COLO829 (cell line): ENCODE results near the gene PCYT2.

Source experiments
- DNase-seq: peaks from one replicate; pipeline ENCODE4 v3.0.0; 2012; ENCODE audit warnings: low spot score

The PCYT2 gene

GRCh38 chr17:81869221-81870130 lies 41.7 kb downstream of the PCYT2 start:
- no peak for DNase-seq

GRCh38 chr17:81868674-81869220 lies 42.5 kb downstream of the PCYT2 start:
- DNase-seq = no peak

GRCh38 chr17:81867991-81868673 lies 43.1 kb downstream of the PCYT2 start:
- no peak for DNase-seq

DNA sequence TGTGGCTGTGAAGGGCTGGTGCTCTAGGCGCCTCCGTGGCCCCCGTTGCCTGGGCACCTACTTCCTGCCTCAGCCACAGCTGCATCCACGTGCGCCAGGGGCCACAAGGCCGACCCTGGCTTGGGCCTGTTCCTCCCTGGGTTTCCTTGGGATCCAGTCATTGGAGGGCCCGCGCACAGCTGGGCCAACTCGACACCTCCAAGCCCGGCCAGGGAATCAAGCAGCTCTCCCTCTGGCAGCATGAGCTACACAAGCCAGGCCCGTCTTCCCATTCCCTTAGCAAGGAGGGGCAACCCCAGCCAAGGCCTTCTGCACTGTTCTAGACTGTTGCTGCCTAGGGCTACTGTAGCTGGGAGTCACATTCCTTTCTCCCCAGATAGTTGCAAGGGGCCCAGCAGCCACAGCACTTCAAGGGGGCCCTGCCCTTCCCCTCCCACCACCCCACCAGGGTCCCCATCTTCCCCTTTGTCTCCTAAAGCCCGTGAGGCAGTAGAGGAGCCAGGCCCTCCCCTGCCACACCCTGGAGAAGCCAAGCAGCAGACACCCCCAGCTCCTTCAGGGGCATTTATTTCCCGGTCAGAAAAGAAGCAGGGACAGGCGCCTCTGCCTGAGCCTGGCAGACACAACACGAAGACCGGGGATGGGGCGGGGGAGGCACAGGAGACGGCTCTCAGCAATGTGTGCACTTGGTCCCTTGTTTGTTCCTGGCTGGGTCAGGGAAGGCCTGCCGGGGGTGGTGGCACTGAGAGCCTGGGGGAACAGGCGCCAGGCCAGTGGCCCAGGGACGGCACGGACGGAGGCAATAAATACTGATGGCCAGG lies 43.8 kb downstream of the PCYT2 start:
- DNase-seq = no peak

DNA sequence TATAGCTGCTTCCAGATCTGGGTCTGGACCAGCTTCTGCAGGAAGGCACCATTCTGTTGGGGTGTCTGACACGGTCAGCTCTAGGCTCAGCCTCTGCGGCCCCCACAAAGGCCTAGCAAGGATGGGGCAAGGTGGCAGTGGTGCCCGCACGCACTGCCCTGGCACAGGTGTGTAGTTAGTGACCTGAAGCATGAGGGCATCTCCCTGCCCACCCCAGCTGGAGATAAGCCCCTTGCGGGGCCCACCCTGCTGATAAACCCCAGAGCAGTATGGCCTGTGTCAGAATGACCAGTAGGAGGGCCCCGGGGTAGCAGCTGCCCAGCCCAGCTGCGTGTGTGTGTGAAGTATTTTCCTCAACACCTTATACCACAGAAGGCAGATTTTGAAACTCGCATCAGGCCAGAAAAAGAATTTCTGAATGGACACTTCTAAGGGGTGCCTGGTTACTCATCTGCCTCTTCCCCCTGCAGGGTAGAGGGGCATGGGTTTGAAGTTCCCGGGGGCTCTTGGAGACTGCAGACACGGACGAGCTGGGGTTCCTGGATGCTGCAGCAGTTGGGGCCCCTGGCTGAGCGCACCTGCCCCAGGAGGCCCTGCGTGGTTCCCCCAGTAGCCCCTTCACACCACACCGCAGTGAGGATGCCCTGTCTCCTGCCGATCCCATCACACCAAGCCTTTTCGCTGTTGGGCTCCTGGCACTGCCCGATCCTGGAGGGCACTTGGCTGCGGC lies 44.6 kb downstream of the PCYT2 start:
- DNase-seq = no peak

GRCh38 chr17:81865733-81866439 lies 45.3 kb downstream of the PCYT2 start:
- DNase-seq = no peak

DNA sequence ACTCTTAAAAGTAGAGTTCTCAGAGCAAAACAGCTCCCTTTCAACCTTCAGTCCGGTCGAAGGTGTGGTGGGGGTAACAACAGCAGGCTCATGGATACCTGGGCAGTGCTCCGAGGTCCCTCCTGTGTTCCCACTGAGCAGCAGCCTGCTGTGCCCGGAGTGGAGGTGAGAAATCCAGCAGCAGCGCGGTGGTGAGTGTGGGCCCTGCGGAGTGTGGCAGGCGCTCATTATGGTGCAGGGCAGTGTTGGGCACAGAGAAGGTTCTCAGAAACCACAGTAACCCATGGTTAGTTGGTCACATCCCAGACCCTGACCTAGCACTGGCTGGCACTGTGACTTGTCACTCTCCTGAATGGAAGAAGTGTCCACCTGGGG lies 45.9 kb downstream of the PCYT2 start:
- no peak for DNase-seq

- no peak for DNase-seq
These were observed 47.1 kb downstream of the PCYT2 start for GRCh38 chr17:81863833-81864768.

DNA sequence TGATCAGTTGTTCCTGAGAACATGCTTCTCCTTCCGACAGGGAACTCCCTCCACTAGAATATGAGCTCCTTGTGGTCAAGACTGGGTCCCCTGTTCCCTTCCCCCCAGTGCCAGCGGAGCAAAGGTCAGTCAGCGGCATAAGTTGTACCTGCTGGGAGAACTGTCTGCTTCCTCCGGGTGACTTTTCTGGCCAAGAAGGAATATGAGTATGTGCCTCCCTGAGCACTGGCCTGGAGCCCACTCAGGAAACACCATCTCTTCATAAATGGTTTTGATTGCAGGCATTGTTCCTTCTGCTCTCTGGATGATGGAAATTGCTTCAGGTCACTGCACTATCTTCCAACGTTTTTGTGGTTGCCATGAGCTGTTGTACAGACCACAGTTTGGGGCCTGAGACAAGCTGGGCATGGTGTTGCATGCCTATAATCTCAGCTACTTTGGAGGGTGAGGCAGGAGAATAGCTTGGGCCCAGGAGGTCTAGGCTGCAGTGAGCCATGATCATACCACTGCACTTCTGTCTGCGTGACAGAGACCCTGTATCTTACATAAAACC lies 48.0 kb downstream of the PCYT2 start:
- DNase-seq = no peak

DNA sequence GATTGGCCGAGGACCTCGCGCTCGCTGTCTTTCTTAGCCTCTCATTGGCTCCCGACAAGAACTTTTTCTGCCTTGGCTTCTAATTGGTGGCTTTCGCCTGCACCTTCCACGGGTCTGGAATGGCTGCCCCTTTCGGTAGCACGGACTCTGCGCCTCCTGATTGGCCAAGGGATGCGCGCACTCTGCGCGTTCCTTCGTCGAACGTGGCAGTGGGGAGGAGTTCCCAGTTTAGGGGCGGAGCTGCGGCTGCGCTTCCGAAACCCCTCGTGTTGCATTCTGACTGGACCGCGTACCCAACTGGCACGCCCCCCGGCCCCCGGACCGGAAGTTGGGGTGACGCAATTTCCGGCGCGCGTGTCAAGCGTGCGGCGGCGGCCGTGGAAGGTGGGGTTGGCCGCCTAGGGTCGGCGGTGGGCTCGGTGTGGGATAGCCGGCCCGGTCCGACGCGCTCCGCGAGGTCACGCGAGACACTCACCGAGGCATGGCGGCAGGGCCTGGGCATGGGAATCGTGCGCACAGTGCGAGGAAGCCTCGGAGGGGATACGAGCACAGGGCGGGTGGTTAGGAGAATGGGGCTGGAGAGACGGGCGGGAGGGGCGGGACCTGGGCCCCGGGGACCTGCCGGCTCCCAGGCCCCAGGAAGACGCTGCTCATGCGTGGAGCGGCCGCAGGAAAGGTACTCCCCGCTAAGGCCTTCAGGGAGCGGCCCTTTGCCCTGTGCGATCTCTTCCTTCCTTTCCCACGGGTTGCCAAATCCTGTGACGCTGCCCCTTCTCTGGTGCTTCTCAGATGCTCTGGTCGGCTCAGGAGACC lies 50.2 kb downstream of the PCYT2 start:
- DNase-seq = peak; percentile 98

DNA sequence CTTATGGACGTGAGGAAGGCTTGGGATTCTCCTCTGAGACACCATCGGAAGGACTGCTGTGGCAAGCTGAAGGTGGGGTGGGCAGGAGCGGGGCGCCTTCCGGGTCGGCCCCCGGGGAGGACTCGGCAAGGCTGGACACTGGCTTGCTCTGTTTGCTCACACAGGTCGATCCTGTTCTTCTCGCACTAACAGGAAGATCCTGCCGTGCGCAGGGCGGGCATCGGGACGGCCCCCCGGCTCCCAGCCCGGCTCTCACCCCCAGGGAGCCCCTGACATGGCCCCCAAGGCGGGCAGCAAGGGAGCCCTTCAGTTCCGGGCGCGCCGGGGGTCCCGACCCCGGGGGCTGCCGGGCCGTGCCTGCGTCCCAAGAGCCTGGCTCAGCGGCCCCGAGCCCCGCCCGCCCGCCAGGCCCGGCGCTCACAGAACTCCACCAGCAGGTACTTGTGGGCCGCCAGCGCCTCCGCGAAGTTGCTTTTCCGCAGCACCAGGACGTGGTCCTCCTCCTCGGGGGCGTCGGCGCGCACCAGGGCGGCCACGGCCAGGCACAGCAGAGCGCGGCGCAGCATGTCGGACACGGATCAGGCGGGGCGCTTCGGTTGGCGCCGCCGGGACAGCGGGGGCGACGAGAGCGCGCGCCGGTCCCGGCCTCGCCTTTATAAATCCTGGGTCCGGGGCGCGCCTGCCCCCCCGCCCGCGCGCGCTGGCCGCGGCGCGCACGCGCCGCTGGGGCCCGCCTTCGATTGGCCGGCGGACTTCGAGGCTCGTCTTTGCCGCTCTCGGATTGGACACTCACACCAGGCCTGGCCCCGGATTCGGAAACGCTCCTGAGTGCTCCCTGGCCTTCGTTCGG lies 51.1 kb downstream of the PCYT2 start, which contains the start of gene P4HB:
P4HB (minus strand) TSS at position 630 of the 850 bp plus-strand sequence; CDS start at position 566, 64 bp downstream.
- DNase-seq = no peak

DNA sequence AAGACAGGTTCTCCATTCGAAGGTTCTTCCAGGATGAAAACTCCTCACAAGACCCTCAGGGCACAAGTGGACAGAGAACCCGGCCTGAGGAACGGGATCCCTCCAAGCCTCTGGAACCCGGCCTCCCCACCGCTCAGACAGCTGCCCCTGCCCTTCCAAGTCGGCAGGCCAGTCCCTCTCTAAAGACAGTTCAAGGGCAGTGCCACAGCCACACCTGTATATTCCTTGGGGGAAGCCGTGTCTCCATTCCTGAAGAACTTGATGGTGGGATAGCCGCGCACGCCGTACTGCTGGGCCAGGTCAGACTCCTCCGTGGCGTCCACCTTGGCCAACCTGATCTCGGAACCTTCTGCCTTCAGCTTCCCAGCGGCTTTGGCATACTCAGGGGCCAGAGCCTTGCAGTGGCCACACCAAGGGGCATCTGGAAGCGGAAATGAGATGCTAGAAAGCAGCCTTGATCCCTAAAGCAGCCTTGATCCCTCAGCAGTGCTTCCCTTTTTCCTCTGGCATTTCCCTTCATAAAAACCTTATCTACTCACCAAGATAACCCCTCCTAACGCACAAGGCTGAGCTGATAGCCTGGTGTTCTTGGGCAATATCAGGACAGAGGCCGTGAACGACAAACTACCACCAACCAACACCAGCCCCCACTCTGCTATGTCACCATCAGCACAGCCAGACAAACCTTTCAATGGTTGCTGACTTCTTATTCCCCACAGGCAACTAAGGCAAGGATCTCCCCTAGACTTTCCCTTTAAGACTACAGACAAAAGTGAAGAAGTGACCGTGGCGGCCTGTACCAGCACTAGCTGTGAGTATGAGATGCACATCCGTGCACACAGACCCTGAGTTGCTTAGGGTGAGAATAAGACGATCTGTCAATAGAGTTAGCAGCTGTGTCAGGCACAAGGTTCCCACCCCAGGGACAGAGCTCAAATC lies 52.0 kb downstream of the PCYT2 start:
- DNase-seq = no peak

GRCh38 chr17:81858170-81858966 lies 52.8 kb downstream of the PCYT2 start:
- DNase-seq = no peak

DNA sequence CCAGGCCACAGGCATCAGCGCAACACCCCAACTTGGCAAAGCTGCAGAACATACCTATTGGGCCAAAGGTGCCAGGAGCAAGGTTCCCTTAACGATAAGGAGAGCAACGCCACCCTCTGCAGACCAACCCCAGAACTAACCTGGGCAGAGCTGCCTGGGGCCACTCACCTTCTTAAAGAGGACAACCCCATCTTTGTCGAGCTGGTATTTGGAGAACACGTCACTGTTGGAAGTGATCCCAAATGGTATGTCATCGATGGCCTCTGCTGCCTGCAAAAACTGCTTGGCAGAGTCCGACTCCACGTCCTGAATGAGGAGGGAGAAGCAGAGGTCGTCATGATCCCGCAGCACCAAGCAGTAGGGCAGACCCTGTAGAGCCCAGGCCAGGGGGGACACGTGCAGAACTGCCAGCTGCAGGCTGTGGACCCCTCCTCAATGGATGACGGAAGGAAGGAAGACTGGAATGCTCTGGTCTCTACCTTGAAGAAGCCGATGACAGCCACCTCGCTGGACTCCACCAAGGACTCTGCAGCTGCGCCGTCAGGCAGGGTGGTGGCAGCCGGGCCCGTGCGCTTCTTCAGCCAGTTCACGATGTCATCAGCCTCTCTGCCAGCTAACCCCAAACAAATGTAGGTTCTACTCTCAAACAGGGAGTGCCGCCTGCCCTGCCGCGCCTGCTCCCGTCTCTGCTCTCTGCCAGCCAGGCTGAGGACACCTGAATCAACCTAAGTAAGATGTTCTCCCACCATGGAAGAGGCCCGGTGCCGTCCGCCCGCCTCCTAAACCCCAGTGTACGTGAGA lies 56.0 kb downstream of the PCYT2 start:
- no peak for DNase-seq

GRCh38 chr17:81852237-81852636 lies 59.0 kb downstream of the PCYT2 start:
- no peak for DNase-seq
